ENCODE results near the gene C16orf92. TPM values are rescaled to one million over a fixed set of nuclear protein-coding genes. Genes with fewer than 3 reads are reported as not detected.

The C16orf92 gene
- total RNA-seq, 1 experiment from 2014 or later = not detected

DNA sequence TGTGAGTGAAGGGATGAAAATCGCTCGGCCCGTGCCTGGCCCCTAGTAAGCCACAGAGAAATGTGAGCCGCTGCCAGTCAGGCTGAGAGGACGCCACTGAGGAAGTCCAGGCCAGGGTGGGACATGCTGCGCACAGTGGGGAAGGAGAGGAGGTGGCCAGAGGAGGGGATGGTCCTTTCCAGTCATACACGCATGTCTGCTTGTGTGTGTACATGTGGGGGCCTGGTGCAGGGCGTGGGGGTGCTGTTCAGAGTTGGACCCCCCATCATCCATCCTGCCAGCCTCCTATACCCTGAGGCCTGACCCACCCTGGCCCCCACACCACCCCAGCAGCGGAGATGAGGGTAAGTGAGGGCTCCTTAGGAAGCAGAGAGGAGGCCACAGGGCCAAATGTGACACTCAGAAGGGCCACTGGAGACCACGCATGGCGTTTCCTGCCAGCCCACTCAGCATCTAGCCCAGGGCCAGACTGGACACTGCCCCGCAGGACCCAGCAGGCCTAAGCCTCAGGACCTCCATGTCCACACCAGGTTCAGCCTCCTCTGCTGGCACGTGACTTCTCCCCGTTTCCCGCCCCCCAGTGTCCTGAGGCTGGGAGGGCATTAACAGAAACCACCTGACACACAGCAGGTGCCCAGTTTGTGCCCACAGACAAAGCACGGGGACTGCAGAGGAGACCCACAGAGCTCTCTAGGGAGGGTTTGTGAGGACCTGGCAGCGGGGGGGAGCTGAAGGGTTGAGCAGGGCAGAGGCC lies 19.2 kb upstream of the C16orf92 start:
- POLR2A ChIA-PET = no interaction called here
- CTCF ChIA-PET = no interaction called here
- no peaks in the 10 kb centered on the region for H3K27me3 ChIP-seq (ENCODE audit: control insufficient read depth, insufficient read depth, low read length)
- in situ Hi-C loops (cut with HindIII; ENCODE audit: low pct_unique_long_range_greater_than_20kb, low sequenced_read_pairs) = no loop called here
- no peak overlapping the region for H3K4me3 ChIP-seq (ENCODE audit: low read depth in 2 of 2, low read length in 2 of 2)
- no TSS peak for BruUV-seq (replicated peaks)
- no peaks in the 10 kb centered on the region for H3K9me3 ChIP-seq (ENCODE audit: control insufficient read depth, insufficient read depth, low read depth, low read length)
- TF ChIP-seq CTCF (IDR thresholded peaks at IDR 0.05) = no peak
- TF ChIP-seq, protein P1, sequence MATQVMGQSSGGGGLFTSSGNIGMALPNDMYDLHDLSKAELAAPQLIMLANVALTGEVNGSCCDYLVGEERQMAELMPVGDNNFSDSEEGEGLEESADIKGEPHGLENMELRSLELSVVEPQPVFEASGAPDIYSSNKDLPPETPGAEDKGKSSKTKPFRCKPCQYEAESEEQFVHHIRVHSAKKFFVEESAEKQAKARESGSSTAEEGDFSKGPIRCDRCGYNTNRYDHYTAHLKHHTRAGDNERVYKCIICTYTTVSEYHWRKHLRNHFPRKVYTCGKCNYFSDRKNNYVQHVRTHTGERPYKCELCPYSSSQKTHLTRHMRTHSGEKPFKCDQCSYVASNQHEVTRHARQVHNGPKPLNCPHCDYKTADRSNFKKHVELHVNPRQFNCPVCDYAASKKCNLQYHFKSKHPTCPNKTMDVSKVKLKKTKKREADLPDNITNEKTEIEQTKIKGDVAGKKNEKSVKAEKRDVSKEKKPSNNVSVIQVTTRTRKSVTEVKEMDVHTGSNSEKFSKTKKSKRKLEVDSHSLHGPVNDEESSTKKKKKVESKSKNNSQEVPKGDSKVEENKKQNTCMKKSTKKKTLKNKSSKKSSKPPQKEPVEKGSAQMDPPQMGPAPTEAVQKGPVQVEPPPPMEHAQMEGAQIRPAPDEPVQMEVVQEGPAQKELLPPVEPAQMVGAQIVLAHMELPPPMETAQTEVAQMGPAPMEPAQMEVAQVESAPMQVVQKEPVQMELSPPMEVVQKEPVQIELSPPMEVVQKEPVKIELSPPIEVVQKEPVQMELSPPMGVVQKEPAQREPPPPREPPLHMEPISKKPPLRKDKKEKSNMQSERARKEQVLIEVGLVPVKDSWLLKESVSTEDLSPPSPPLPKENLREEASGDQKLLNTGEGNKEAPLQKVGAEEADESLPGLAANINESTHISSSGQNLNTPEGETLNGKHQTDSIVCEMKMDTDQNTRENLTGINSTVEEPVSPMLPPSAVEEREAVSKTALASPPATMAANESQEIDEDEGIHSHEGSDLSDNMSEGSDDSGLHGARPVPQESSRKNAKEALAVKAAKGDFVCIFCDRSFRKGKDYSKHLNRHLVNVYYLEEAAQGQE (IDR thresholded peaks at IDR 0.05; ENCODE audit: insufficient read depth in 1 of 2, low read depth in 2 of 2, low read length in 1 of 2) = no peak
- no peak for TF ChIP-seq TCF7L2 (IDR thresholded peaks at IDR 0.05; ENCODE audit: low read depth, low read length)
- TF ChIP-seq POLR2AphosphoS5 (IDR thresholded peaks at IDR 0.05; ENCODE audit: low read depth, low read length) = no peak
- TF ChIP-seq SIN3A (IDR thresholded peaks at IDR 0.05; ENCODE audit: borderline replicate concordance, insufficient read depth, low read depth, low read length) = no peak
- H3K4me1 ChIP-seq (ENCODE audit: control insufficient read depth, insufficient read depth, low read length) = 0 out of 2 replicates have a peak, but pooled peaks cover 3% of the 10 kb centered on the region
- no peak for DNase-seq (ENCODE audit: low read depth, low spot score)
- H3K27ac ChIP-seq (ENCODE audit: low read length) = no peak overlapping the region
- intact Hi-C loops (cut with micrococcal nuclease; ENCODE audit: unreplicated experiment) = no loop called here
- no peak for ATAC-seq
- no peaks in the 10 kb centered on the region for H3K36me3 ChIP-seq (ENCODE audit: control insufficient read depth, insufficient read depth, low read length)

GRCh38 chr16:30004424-30004776 lies 18.6 kb upstream of the C16orf92 start:
- CTCF ChIA-PET = no interaction called here
- Histone ChIP-seq H3K36me3 (ENCODE audit: control insufficient read depth, insufficient read depth, low read length) (no peaks in the 10 kb centered on the region), H3K4me3 (ENCODE audit: low read depth in 2 of 2, low read length in 2 of 2) (no peak overlapping the region), H3K9me3 (ENCODE audit: control insufficient read depth, insufficient read depth, low read depth, low read length) (no peaks in the 10 kb centered on the region), H3K4me1 (ENCODE audit: control insufficient read depth, insufficient read depth, low read length) (0 out of 2 replicates have a peak, but pooled peaks cover 3% of the 10 kb centered on the region), H3K27ac (ENCODE audit: low read length) (no peak overlapping the region), H3K27me3 (ENCODE audit: control insufficient read depth, insufficient read depth, low read length) (no peaks in the 10 kb centered on the region)
- ATAC-seq (peak; percentile 11), DNase-seq (ENCODE audit: low read depth, low spot score) (no peak)
- POLR2A ChIA-PET = no interaction called here
- no TSS peak for BruUV-seq (replicated peaks)
- TF ChIP-seq TCF7L2 (IDR thresholded peaks at IDR 0.05; ENCODE audit: low read depth, low read length) (no peak), SIN3A (IDR thresholded peaks at IDR 0.05; ENCODE audit: borderline replicate concordance, insufficient read depth, low read depth, low read length) (no peak)
- intact Hi-C loops (cut with micrococcal nuclease; ENCODE audit: unreplicated experiment) (no loop called here), in situ Hi-C loops (cut with HindIII; ENCODE audit: low pct_unique_long_range_greater_than_20kb, low sequenced_read_pairs) (no loop called here)

GRCh38 chr16:30004811-30005242 lies 18.2 kb upstream of the C16orf92 start:
- in situ Hi-C loops (cut with HindIII; ENCODE audit: low pct_unique_long_range_greater_than_20kb, low sequenced_read_pairs) (no loop called here), intact Hi-C loops (cut with micrococcal nuclease; ENCODE audit: unreplicated experiment) (no loop called here)
- no peak for TF ChIP-seq CTCF (IDR thresholded peaks at IDR 0.05)
- Histone ChIP-seq H3K27me3 (ENCODE audit: control insufficient read depth, insufficient read depth, low read length) (no peaks in the 10 kb centered on the region), H3K36me3 (ENCODE audit: control insufficient read depth, insufficient read depth, low read length) (no peaks in the 10 kb centered on the region), H3K4me3 (ENCODE audit: low read depth in 2 of 2, low read length in 2 of 2) (no peak overlapping the region), H3K4me1 (ENCODE audit: control insufficient read depth, insufficient read depth, low read length) (0 out of 2 replicates have a peak, but pooled peaks cover 3% of the 10 kb centered on the region), H3K9me3 (ENCODE audit: control insufficient read depth, insufficient read depth, low read depth, low read length) (no peaks in the 10 kb centered on the region), H3K27ac (ENCODE audit: low read length) (no peak overlapping the region)
- no TSS peak for BruUV-seq (replicated peaks)
- no peak for DNase-seq (ENCODE audit: low read depth, low spot score)
- POLR2A ChIA-PET = interaction anchor here (0.5 kb wide), 1 partner anchor 31 kb away, joined by 4 read pairs; the partner anchor contains the start of gene TAOK2
- CTCF ChIA-PET = interaction anchor here (1.0 kb wide), 1 partner anchor 15 kb away, joined by 3 read pairs; no protein-coding TSS in a partner anchor
- ATAC-seq = peak; percentile 62
